Endometrial microvascular endothelial cells (primary cell): ENCODE results near the gene B4GALNT4. TPM values are rescaled to one million over a fixed set of nuclear protein-coding genes. Genes with fewer than 3 reads are reported as not detected.

ENCODE experiments used
- in situ Hi-C: cut with HindIII; loops from 2 replicates; pipeline ENCODE4 v1.10.0; 2017; ENCODE audit warnings: low sequenced_read_pairs, low pct_unique_long_range_greater_than_20kb; ENCODE audit errors: inconsistent ontology term
- total RNA-seq: library from RNA; depleted of rRNA; stranded (reverse); fragments of >200 nt; gene quantifications from one replicate; pipeline ENCODE4 v1.2.3, GENCODE V29; 2015; ENCODE audit errors: inconsistent ontology term

B4GALNT4 gene
- total RNA-seq, 1 donor from 2014 or later = 0.09 TPM

GRCh38 chr11:370070-370941 is 1.0 kb downstream of the B4GALNT4 start:
- in situ Hi-C loops = no loop called here

GRCh38 chr11:371051-371450 is 1.8 kb downstream of the B4GALNT4 start:
- in situ Hi-C loops = no loop called here

DNA sequence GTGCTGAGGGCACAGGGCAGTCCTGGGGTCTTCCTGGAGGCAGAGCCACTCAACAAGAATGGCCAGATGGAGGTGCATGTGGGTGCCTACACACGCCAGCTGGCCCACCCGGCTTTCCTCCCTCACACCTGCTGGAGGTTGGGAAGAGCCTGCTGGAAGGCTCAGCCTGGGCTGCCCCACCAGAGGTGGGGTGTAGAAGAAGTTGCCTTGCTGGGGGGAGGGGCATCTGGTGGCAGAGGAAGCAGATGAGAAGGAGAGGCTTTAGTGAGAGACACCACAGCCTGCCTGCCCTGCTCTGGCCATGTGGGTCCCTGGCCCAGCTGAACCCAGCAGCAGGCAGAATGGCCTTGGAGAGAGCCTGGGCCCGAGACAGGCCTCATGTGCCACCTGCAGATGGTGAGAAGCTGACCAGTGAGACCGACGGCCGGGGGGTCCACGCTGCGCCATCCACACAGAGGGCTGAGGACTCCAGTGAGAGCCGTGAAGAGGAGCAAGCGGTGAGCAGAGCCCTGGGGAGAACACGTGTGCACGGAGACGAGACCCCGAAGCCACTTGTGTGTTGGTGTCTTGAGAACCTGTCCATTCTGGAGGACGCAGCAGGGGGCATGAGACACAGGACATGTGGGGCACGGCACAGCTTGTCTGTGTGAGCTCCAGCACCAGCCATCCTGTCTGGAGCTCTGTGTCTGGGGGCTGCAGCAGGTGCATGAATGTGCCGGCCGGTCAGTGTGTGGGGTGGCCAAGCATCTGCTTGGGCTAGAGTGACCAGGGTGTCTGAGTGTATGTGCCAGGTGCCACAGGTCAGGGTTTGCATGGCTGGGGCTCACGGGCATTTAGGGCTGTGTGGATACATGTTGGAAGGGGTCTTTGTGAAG is 2.7 kb downstream of the B4GALNT4 start:
- in situ Hi-C loops = no loop called here

GRCh38 chr11:372809-373715 is 3.8 kb downstream of the B4GALNT4 start:
- in situ Hi-C loops = no loop called here

GRCh38 chr11:373716-374551 is 4.6 kb downstream of the B4GALNT4 start:
- in situ Hi-C loops = no loop called here

DNA sequence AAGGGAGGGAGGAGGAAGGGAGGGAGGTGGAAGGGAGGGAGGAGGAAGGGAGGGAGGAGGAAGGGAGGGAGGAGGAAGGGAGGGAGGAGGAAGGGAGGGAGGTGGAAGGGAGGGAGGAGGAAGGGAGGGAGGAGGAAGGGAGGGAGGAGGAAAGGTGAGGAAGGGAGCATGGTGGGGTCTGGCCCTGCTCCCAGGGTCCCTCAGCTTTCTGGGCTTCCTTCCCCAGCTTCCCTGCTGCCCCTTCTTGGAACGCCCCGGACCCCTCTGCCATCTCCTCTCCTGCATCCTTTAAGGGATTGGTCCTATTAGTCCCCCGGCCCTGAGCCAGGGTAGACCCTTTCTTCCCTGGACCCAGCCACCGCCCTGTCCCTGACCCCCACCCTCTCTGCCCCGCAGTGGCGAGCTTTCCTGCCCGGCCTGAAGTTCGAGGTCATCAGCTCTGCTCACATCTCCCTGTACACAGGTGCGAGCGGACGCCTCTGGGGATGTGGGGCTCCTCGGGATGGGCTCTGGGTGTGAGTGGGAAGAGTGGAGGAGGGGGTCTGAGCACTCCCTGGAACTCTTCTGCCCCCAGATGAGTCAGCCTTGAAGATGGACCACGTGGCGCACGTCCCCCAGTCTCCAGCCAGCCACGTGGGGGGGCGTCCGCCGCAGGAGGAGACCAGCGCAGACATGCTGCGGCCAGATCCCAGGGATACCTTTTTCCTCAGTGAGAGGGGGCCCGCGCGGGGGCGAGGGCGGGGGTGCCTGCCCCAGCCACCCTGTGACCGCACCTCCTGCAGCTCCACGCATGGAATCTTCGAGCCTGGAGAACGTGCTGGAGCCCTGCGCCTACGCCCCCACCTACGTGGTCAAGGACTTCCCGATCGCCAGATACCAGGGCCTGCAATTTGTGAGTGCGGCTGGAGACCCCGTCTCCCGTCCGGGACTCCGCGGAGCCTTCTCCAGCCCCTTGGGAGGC is 6.0 kb downstream of the B4GALNT4 start:
- in situ Hi-C loops = no loop called here

DNA sequence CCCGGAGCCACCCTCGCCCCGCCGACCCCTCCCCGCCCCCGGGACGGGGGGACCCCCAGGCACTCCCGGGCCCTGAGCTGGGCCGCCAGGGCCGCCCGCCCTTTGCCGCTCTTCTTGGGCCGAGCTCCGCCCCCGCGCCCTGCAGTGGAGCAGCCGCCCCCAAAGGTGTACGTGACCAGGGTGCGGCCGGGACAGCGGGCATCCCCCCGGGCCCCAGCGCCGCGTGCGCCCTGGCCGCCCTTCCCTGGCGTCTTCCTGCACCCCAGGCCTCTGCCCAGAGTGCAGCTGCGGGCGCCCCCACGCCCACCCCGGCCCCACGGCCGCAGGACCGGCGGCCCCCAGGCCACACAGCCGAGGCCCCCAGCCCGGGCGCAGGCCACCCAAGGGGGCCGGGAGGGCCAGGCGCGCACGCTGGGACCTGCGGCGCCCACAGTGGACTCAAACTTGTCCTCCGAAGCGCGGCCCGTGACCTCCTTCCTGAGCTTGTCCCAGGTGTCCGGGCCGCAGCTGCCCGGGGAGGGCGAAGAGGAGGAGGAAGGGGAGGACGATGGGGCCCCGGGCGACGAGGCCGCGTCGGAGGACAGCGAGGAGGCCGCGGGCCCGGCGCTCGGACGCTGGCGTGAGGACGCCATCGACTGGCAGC is 7.4 kb downstream of the B4GALNT4 start:
- in situ Hi-C loops = no loop called here

GRCh38 chr11:377174-377865 is 8.0 kb downstream of the B4GALNT4 start:
- in situ Hi-C loops = no loop called here

GRCh38 chr11:377883-378500 is 8.7 kb downstream of the B4GALNT4 start:
- in situ Hi-C loops = no loop called here

DNA sequence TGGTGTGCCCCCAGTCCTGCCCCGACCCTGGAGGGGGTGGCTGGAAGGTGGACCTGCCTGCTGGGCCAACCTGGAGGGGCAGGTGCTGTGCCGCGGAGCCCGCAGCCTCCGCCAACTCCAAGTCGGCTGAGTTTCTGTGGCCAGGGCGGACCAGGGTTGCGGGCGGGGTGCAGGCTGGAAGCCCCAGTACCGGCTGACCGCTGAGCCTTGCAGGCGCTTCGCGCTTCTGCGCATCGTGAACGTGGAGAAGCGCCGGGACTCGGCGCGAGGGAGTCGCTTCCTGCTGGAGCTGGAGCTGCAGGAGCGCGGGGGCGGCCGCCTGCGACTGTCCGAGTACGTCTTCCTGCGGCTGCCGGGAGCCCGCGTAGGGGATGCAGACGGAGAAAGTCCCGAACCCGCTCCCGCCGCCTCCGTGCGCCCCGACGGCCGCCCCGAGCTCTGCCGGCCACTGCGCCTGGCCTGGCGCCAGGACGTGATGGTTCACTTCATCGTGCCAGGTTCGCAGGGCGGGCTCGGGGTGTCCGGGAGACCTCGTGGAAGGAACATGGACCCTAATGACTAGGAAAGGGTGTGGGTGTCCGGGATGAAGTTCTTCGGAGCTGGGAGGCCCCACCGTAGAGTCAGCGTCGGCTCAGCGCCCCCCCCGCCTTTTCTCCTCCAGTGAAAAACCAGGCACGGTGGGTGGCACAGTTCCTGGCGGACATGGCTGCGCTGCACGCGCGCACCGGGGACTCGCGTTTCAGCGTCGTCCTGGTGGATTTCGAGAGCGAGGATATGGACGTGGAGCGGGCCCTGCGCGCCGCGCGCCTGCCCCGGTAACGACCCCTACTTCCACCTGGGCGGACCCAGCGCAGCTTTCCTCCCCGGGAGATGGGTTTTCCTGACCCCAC is 10.2 kb downstream of the B4GALNT4 start:
- in situ Hi-C loops = no loop called here

- in situ Hi-C loops = no loop called here
Observed at GRCh38 chr11:380095-380480, 10.8 kb downstream of the B4GALNT4 start.

DNA sequence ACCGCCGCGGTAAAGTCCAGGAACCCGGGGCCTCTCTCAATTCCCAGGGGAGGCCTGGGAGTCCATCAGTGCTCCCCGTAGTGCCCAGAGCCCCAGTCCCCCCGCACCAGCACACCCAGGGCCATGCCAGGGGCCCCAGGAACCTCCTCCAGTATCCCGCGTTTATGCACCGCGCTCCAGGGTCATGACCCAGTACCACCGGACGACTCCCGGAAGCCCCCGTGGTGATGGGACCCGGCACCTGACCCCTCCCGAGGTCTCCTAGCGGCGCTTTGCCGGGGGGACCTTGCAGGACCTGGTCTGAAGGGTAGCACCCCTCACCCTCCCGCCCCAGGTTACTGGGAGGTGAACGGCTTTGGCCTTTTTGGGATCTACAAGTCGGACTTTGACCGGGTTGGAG is 11.2 kb downstream of the B4GALNT4 start:
- in situ Hi-C loops = no loop called here

DNA sequence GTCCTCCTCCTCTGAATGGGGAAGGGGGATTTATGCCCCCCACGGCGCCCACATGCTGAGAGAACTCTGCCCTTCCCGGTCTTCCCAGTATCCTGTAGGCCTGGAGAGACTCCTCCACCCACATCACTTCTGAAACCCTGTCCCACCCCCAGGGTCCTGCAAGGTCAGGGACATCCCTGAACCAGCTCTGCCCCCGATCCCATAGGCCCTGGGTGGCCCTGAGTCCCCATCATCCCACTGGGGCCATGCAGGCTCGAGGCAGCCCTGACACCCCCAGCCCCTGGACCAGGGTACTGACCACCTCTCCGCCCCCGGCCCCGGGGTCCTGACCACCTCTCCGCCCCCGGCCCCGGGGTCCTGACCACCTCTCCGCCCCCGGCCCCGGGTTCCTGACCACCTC is 11.7 kb downstream of the B4GALNT4 start:
- in situ Hi-C loops = no loop called here

GRCh38 chr11:381501-382072 is 12.3 kb downstream of the B4GALNT4 start:
- in situ Hi-C loops = no loop called here
